ENCODE data around the gene KRTAP10-10. TPM values are rescaled to one million over a fixed set of nuclear protein-coding genes. Genes with fewer than 3 reads are reported as not detected.

The KRTAP10-10 gene
- total RNA-seq, 4 donors from 2014 or later: not detected

DNA sequence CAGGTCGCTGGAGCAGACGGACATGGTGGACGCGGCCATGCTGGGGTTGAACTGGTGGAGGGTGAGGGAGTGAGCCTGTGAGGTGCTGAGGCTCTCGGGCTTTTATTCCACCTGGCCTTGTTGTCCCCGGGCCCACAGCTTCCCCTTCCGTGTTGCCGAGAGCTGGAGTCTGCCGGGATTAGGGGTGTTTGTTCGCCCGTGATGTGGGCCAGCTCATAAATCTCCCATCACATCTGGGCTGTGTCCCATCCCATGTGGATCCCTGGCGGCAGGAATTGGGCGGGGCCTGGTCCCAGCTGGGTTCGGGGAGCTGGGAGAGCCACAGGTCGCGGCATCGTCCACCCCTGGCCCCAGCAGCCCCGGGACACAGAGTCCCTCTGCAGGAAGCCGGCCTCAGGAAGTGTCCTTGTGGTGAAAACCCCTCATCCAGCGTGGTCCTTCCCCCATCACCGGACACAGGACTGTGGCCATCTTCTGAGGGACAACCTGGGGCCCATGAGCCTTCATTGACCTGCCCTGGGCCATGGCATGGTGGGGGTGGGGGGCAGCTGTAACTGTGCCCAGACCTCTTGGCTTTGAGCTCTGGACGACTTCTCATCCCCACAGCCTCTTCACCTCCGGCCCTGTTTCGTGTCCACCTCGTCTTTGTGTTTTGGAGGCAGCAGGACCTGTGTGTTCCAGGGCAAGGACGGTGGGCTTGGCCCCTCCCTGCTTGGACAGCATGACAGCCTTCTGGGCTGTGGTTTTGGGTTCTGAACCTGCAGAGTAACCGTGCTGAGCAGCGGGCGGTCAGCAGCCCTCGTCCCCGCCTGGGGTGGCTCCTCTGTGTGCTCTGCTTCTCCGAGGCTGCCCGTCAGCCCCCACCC lies 44.5 kb upstream of the KRTAP10-10 start, which contains the start of gene KRTAP10-6:
KRTAP10-6 (minus strand) TSS at position 60 of the 866 bp plus-strand sequence; CDS start at position 39, 21 bp downstream.
- peak in 2 of 3 donors; percentile 37 to 46 for DNase-seq
- no peak for TF ChIP-seq POLR2A (IDR thresholded peaks at IDR 0.05)
- no peak for TF ChIP-seq CTCF (IDR thresholded peaks at IDR 0.05)
- Histone ChIP-seq H3K9me3 (no peaks in the 10 kb centered on the region), H3K27ac (no peak within 1 kb of the TSS), H3K4me1 (no peaks in the 10 kb centered on the region), H3K27me3 (no peaks in the 10 kb centered on the region), H3K36me3 (no peaks in the 10 kb centered on the region), H3K4me3 (no peak within 1 kb of the TSS)

DNA sequence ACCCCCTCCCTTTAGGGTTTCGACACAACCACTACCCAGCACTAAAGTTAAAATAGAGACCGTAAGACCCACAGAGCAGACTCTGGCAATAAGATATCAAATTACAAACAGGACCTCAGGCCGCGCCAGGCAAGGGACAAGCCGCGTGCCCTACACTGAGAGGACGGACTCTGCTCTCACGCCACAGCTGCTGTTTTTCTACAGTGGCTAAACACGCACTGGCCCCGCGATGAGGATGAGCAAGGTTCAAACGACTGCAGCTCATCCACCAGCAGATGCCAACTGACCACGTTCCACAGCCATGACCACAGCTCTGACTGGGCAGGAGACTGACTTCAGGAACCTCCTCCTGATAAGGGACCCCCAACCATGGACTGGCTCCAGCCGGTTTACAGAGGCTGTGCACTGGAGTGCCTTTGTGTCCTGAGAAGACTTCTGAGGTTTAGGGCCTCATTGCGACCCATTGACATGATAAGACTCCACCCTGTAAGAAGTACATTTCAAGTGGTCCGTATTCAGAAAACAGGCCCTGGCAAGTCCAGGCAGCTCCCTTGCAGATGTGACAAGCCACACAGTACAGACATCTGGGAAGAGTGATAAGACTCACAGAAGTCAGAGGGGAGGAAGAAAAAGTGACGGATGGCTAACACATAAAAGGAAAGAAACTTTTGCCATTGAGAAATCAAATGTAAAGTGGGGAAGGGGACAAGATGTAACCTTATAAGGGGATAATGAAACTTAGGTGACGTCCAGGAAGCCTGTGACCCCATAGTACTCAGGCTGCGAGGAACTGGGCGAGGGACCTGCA lies 43.4 kb upstream of the KRTAP10-10 start:
- Histone ChIP-seq H3K36me3 (no peaks in the 10 kb centered on the region), H3K27ac (no peak overlapping the region), H3K9me3 (no peaks in the 10 kb centered on the region), H3K27me3 (no peaks in the 10 kb centered on the region), H3K4me1 (no peaks in the 10 kb centered on the region), H3K4me3 (no peak overlapping the region)
- TF ChIP-seq POLR2A (IDR thresholded peaks at IDR 0.05) (no peak), CTCF (IDR thresholded peaks at IDR 0.05) (no peak)
- peak in 1 of 3 donors; percentile 35 for DNase-seq

- no peak for TF ChIP-seq POLR2A (IDR thresholded peaks at IDR 0.05)
- no peak for TF ChIP-seq CTCF (IDR thresholded peaks at IDR 0.05)
- H3K27ac ChIP-seq: no peak overlapping the region
- peak in 1 of 3 donors; percentile 28 for DNase-seq
- no peaks in the 10 kb centered on the region for H3K27me3 ChIP-seq
- H3K9me3 ChIP-seq: peaks cover 0 to 4% (median 0%) of the 10 kb centered on the region in 4 donors
- no peaks in the 10 kb centered on the region for H3K36me3 ChIP-seq
- H3K4me3 ChIP-seq: no peak overlapping the region
- no peaks in the 10 kb centered on the region for H3K4me1 ChIP-seq
Measured at GRCh38 chr21:44594406-44594916, 42.7 kb upstream of the KRTAP10-10 start.

GRCh38 chr21:44595524-44595923 lies 41.6 kb upstream of the KRTAP10-10 start:
- Histone ChIP-seq H3K9me3 (peaks cover 0 to 4% (median 0%) of the 10 kb centered on the region in 4 donors), H3K4me1 (no peaks in the 10 kb centered on the region), H3K27me3 (no peaks in the 10 kb centered on the region), H3K4me3 (no peak overlapping the region), H3K27ac (no peak overlapping the region), H3K36me3 (no peaks in the 10 kb centered on the region)
- DNase-seq: peak in 1 of 3 donors; percentile 23
- TF ChIP-seq POLR2A (IDR thresholded peaks at IDR 0.05): no peak
- no peak for TF ChIP-seq CTCF (IDR thresholded peaks at IDR 0.05)

GRCh38 chr21:44596068-44596725 lies 41.0 kb upstream of the KRTAP10-10 start:
- no peaks in the 10 kb centered on the region for H3K4me1 ChIP-seq
- H3K27me3 ChIP-seq: no peaks in the 10 kb centered on the region
- H3K27ac ChIP-seq: no peak overlapping the region
- no peak overlapping the region for H3K4me3 ChIP-seq
- DNase-seq: no peak
- H3K36me3 ChIP-seq: no peaks in the 10 kb centered on the region
- TF ChIP-seq CTCF (IDR thresholded peaks at IDR 0.05): no peak
- TF ChIP-seq POLR2A (IDR thresholded peaks at IDR 0.05): no peak
- peaks cover 0 to 4% (median 0%) of the 10 kb centered on the region in 4 donors for H3K9me3 ChIP-seq
